K562 (cell line): Measurements from ENCODE around the gene TP73.

Experiments
- MXI1 ChIP-seq: IDR thresholded peaks from 2 replicates; pipeline ENCODE4 v1.6.1; 2011; ENCODE audit warnings: low read depth, mild to moderate bottlenecking, improper control_type of control experiment, low read length
- POLR2A ChIP-seq: fragments of 450-650 bp; conservative IDR thresholded peaks from 2 replicates; pipeline ENCODE4 v1.6.1; 2016
- ZKSCAN8 ChIP-seq: fragments of 200-800 bp; sonication (Bioruptor generic); IDR thresholded peaks from 2 replicates; pipeline ENCODE4 v1.6.1; 2016; ENCODE audit warnings: missing genetic modification characterization, missing compliant biosample characterization
- ZNF274 ChIP-seq: IDR thresholded peaks from 2 replicates; pipeline ENCODE4 v1.6.1; 2011; ENCODE audit warnings: low read depth, mild to moderate bottlenecking, low read length, moderate library complexity, borderline replicate concordance
- TF ChIP-seq, protein P1 (sequence below): sonication (generic); formaldehyde crosslinking; IDR thresholded peaks from 2 replicates; pipeline ENCODE4 v1.8.0; 2023; ENCODE audit warnings: mild to moderate bottlenecking, missing genetic modification reagents

DNA sequence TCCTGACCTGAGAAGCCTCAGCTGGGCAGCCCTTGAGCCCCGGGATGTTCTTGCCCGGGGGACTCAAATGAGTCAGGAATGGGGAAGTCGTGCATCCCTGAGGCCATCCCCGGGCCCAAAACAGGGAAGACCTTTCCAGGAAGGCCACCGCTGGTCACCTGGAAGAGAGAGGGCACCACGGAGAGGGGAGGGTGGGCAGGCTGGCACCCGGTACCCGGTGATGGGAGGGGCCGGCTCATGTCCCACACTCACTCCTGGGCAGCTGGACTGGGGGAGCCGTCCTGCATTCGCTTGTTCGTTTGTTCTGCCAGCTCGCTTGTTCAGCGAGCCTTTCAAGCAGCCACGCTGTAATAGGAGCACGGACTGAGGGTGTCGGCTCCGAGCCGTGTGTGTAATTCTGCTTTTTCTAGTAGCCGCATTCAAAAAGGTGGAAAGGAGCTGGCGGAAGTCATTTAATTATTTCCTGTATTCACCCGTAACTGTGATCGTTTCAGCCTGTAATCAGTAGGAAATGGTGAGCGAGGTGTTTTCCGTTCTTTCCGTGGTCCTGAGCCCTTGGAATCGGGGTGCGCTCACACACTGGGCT, 51.6 kb downstream of the TP73 start:
- TF ChIP-seq, protein P1, sequence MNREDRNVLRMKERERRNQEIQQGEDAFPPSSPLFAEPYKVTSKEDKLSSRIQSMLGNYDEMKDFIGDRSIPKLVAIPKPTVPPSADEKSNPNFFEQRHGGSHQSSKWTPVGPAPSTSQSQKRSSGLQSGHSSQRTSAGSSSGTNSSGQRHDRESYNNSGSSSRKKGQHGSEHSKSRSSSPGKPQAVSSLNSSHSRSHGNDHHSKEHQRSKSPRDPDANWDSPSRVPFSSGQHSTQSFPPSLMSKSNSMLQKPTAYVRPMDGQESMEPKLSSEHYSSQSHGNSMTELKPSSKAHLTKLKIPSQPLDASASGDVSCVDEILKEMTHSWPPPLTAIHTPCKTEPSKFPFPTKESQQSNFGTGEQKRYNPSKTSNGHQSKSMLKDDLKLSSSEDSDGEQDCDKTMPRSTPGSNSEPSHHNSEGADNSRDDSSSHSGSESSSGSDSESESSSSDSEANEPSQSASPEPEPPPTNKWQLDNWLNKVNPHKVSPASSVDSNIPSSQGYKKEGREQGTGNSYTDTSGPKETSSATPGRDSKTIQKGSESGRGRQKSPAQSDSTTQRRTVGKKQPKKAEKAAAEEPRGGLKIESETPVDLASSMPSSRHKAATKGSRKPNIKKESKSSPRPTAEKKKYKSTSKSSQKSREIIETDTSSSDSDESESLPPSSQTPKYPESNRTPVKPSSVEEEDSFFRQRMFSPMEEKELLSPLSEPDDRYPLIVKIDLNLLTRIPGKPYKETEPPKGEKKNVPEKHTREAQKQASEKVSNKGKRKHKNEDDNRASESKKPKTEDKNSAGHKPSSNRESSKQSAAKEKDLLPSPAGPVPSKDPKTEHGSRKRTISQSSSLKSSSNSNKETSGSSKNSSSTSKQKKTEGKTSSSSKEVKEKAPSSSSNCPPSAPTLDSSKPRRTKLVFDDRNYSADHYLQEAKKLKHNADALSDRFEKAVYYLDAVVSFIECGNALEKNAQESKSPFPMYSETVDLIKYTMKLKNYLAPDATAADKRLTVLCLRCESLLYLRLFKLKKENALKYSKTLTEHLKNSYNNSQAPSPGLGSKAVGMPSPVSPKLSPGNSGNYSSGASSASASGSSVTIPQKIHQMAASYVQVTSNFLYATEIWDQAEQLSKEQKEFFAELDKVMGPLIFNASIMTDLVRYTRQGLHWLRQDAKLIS (CRISPR knock-in tag), result no peak
- TF ChIP-seq ZNF274 (no peak), POLR2A (no peak), MXI1 (no peak), ZKSCAN8 (CRISPR knock-in tag) (no peak)
